Endothelial cell of umbilical vein (primary cell): ENCODE results near the gene SIGLEC6. TPM values are rescaled to one million over a fixed set of nuclear protein-coding genes. Genes with fewer than 3 reads are reported as not detected.

Source experiments
- BruUV-seq: library from RNA; stranded (reverse); fragments of 400-500 nt; replicated peaks from 2 replicates; lab custom pipeline; 2021; lab: Mats Ljungman, UMichigan
- CTCF ChIA-PET: fragments of 300-600, 350-600 bp; sonication (Branson Sonifier 250); formaldehyde crosslinking; loops from one replicate; lab custom pipeline; 2021; ENCODE audit warnings: antibody characterized with exemption, inconsistent platforms; lab: Charles Lee
- POLR2A ChIA-PET: fragments of 300-600, 350-600 bp; sonication (Branson Sonifier 250); formaldehyde crosslinking; loops from one replicate; lab custom pipeline; 2021; ENCODE audit warnings: antibody characterized with exemption, inconsistent platforms; lab: Charles Lee
- DNase-seq: peaks from one replicate; pipeline ENCODE4 v3.0.0-alpha.2; 2011; ENCODE audit warnings: low read depth, low spot score
- FAIRE-seq: peaks from 2 replicates; lab custom pipeline; 2011; peaks lifted over from hg19 to GRCh38; lab: Jason Lieb, UNC
- H2AFZ ChIP-seq: 2 replicates; pipeline ENCODE4 v1.6.0; 2012; ENCODE audit warnings: low read depth, low read length, control low read depth, inconsistent platforms
- H3K27ac ChIP-seq: 2 replicates; pipeline ENCODE4 v1.5.1; 2011; ENCODE audit warnings: low read depth, mild to moderate bottlenecking, control low read depth, low read length, moderate library complexity; ENCODE audit not compliant: insufficient read depth
- H3K27me3 ChIP-seq, 2 experiments: 2 replicates each; pipeline versions ENCODE4 v1.6.0 to v1.6.1; 2011; ENCODE audit warnings: low read length in 2 of 2, mixed read lengths in 1 of 2; ENCODE audit not compliant: control insufficient read depth in 2 of 2, insufficient read depth in 2 of 2
- H3K36me3 ChIP-seq, 2 experiments: 2 replicates in 1 of 2; 3 replicates in 1 of 2; pipeline ENCODE4 v1.5.1; 2011; ENCODE audit warnings: low read length in 2 of 2, mild to moderate bottlenecking in 1 of 2, moderate library complexity in 1 of 2; ENCODE audit not compliant: control insufficient read depth in 2 of 2, insufficient read depth in 2 of 2; ENCODE audit errors: extremely low read depth in 1 of 2
- H3K4me1 ChIP-seq: 3 replicates; pipeline ENCODE4 v1.5.1; 2011; ENCODE audit warnings: mild to moderate bottlenecking, low read length; ENCODE audit not compliant: control insufficient read depth, insufficient read depth; ENCODE audit errors: extremely low read depth
- H3K4me2 ChIP-seq: 2 replicates; pipeline ENCODE4 v1.6.1; 2011; ENCODE audit warnings: low read length, control low read depth, mixed read lengths; ENCODE audit not compliant: insufficient read depth
- H3K4me3 ChIP-seq, 3 experiments: fragments of 200-600 bp in 1 of 3; sonication (generic), shearing (Covaris generic) in 1 of 3; replicated peaks in 1 of 3; 2 replicates each; pipeline ENCODE4 v1.5.1; 2011 to 2016; ENCODE audit warnings: control low read depth in 3 of 3, low read length in 3 of 3, mild to moderate bottlenecking in 2 of 3, inconsistent platforms in 1 of 3, low read depth in 1 of 3, moderate library complexity in 1 of 3; ENCODE audit not compliant: insufficient read depth in 1 of 3
- H3K79me2 ChIP-seq: 2 replicates; pipeline ENCODE4 v1.6.0; 2012; ENCODE audit warnings: low read length, inconsistent platforms; ENCODE audit not compliant: control insufficient read depth, insufficient read depth
- H3K9ac ChIP-seq: replicated peaks from 2 replicates; pipeline ENCODE3; 2011; ENCODE audit warnings: low read length, control low read depth; ENCODE audit not compliant: insufficient read depth; ENCODE audit errors: extremely low read depth
- H3K9me1 ChIP-seq: replicated peaks from 3 replicates; pipeline ENCODE4 v1.6.0; 2011; ENCODE audit warnings: mild to moderate bottlenecking, low read length; ENCODE audit not compliant: control insufficient read depth, insufficient read depth; ENCODE audit errors: extremely low read depth
- H3K9me3 ChIP-seq: replicated peaks from 2 replicates; pipeline ENCODE4 v1.5.1; 2012; ENCODE audit warnings: low read length, inconsistent platforms; ENCODE audit not compliant: control insufficient read depth, insufficient read depth
- H4K20me1 ChIP-seq: replicated peaks from 2 replicates; pipeline ENCODE3; 2011; ENCODE audit warnings: mild to moderate bottlenecking, low read length; ENCODE audit not compliant: control insufficient read depth, insufficient read depth; ENCODE audit errors: extremely low read depth
- CTCF ChIP-seq, 2 donors: IDR thresholded peaks; 1 replicate in 1 of 2; 2 replicates in 1 of 2; pipeline ENCODE4 v1.5.1; 2011; ENCODE audit warnings: low read length in 2 of 2, mild to moderate bottlenecking in 2 of 2, moderate library complexity in 2 of 2, control low read depth in 1 of 2, inconsistent platforms in 1 of 2, low read depth in 1 of 2; ENCODE audit not compliant: insufficient read depth in 1 of 2; ENCODE audit errors: extremely low read depth in 1 of 2
- EZH2 ChIP-seq: IDR thresholded peaks from 2 replicates; pipeline ENCODE4 v1.6.1; 2012; ENCODE audit warnings: borderline replicate concordance, low read depth, mild to moderate bottlenecking, moderate library complexity, low read length, inconsistent platforms; ENCODE audit not compliant: severe bottlenecking
- FOS ChIP-seq: IDR thresholded peaks from 2 replicates; pipeline ENCODE4 v1.6.1; 2011; ENCODE audit warnings: mild to moderate bottlenecking, low read length, moderate library complexity, borderline replicate concordance; ENCODE audit not compliant: insufficient read depth
- GATA2 ChIP-seq: IDR thresholded peaks from 2 replicates; pipeline ENCODE4 v1.7.0; 2011; ENCODE audit warnings: low read depth, mild to moderate bottlenecking, moderate library complexity, mixed read lengths, low read length; ENCODE audit not compliant: insufficient read length, insufficient read depth
- JUN ChIP-seq: IDR thresholded peaks from 2 replicates; pipeline ENCODE4 v1.6.1; 2011; ENCODE audit warnings: borderline replicate concordance, low read depth; ENCODE audit not compliant: insufficient read length, insufficient read depth
- MAX ChIP-seq: IDR thresholded peaks from 2 replicates; pipeline ENCODE4 v1.6.1; 2011; ENCODE audit not compliant: insufficient read depth, insufficient read length
- MYC ChIP-seq: IDR thresholded peaks from one replicate; pipeline ENCODE4 v1.6.1; 2011; ENCODE audit warnings: mild to moderate bottlenecking, low read depth, low read length
- POLR2A ChIP-seq: IDR thresholded peaks from 2 replicates; pipeline ENCODE4 v1.6.1; 2012; ENCODE audit warnings: low read depth, mild to moderate bottlenecking, control low read depth, low read length
- POLR2AphosphoS5 ChIP-seq: IDR thresholded peaks from 2 replicates; pipeline ENCODE4 v1.6.1; 2012; ENCODE audit warnings: low read depth, mild to moderate bottlenecking, control low read depth, low read length, moderate library complexity; ENCODE audit not compliant: insufficient read depth
- dilution Hi-C: fragments of 300-500 bp; cut with MboI; formaldehyde crosslinking; loops from one replicate; pipeline ENCODE4 v1.15.0; 2019; ENCODE audit warnings: low sequenced_read_pairs; ENCODE audit not compliant: extremely low pct_ligation_motif_present
- intact Hi-C: fragments of 100-400 bp; cut with micrococcal nuclease; formaldehyde crosslinking; loops from one replicate; pipeline ENCODE4 v1.10.0; 2022
- polyA plus RNA-seq, 4 experiments: library from polyadenylated mRNA; depleted of rRNA in 3 of 4; stranded (reverse) in 3 of 4; unstranded in 1 of 4; fragments of >200 nt; gene quantifications; 2 replicates each; pipeline versions ENCODE4 v1.2.1 to v1.2.3, GENCODE V29; 2011 to 2012; ENCODE audit warnings: missing spikeins in 1 of 4
- total RNA-seq: library from RNA; stranded (reverse); gene quantifications from 2 replicates; pipeline ENCODE4 v1.2.3, GENCODE V29; 2021

Gene SIGLEC6
- total and polyA plus RNA-seq, 2 donors (not counting 3 experiments of a cell fraction or from before 2014, with no cell fraction given), result not detected

DNA sequence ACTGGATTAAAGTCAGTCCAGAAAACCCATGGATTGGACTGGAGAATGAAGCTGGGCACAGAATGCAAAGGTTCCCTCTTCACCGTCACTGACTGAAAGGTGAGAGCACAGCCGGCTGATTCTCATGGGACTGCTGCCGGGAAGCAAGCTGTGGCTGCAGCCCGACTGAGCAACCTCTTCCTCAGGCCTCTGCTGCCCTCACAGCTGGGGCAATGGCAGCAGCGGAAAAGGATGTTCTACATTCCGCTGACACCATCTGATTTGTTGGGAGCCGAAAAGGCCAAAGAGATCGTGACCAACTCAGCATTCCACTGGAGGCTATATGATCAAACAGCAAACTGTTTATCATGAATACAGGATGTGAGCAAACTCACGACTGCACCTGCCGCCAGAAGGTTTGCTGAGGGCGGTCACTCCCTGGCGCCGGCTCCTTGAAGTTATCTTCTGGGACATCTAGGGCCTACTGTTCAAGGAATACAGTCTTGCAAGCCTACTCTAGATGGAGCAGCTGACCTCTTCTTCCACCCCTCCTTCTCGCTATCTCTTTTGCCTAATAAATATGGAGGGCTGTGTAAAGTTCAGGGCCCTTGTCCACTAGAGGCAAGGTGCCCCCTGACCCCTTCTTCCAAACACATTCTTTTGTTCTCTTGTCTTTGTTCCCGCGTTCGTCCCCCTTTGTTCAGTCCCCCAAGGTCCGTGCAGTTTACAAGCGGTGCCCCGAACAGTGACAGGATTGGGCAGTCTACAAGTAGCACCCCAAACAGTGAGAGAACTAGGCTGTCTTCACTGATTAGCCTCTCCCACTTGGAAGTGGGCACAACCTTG lies 19.6 kb upstream of the SIGLEC6 start:
- Histone ChIP-seq H3K36me3 (no peaks in the 10 kb centered on the region), H3K9me1 (no peaks in the 10 kb centered on the region), H3K27ac (no peak overlapping the region), H3K27me3 (no peaks in the 10 kb centered on the region), H3K9me3 (no peaks in the 10 kb centered on the region), H4K20me1 (no peaks in the 10 kb centered on the region), H2AFZ (no peak overlapping the region), H3K9ac (no peak overlapping the region), H3K79me2 (no peaks in the 10 kb centered on the region), H3K4me3 (no peak overlapping the region), H3K4me2 (no peak overlapping the region), H3K4me1 (peaks cover 23% of the 10 kb centered on the region)
- POLR2A ChIA-PET, result no interaction called here
- intact Hi-C loops (no loop called here), dilution Hi-C loops (no loop called here)
- TF ChIP-seq GATA2 (no peak), FOS (no peak), MAX (no peak), MYC (no peak), JUN (no peak), CTCF (IDR thresholded peaks at IDR 0.05; ENCODE audit: extremely low read depth in 1 of 2, insufficient read depth in 1 of 2, low read depth in 1 of 2, low read length in 2 of 2) (no peak), EZH2 (no peak), POLR2A (no peak), POLR2AphosphoS5 (no peak)
- no TSS peak for BruUV-seq
- FAIRE-seq (no peak), DNase-seq (no peak)
- CTCF ChIA-PET, result interaction anchor here (1.5 kb wide), 2 partner anchors 11 to 106 kb away, joined by 4 read pairs; no protein-coding TSS in a partner anchor
